ENCODE results near the gene CXCL5. TPM values are rescaled to one million over a fixed set of nuclear protein-coding genes. Genes with fewer than 3 reads are reported as not detected.

The CXCL5 gene
- total RNA-seq (2012; rRNA removed) = 394 and 498 TPM in 2 replicates

- H3K4me1 ChIP-seq (ENCODE audit: control insufficient read depth, insufficient read depth, low read length) = peaks cover 11% of the 10 kb centered on the region
Measured at GRCh38 chr4:73998040-73999011, at the start of gene CXCL5. CXCL5 (minus strand) TSS chr4:73998677; CDS start chr4:73998581, 96 bp downstream.

GRCh38 chr4:74047152-74047551 lies 48.7 kb upstream of the CXCL5 start:
- Histone ChIP-seq H3K4me1 (ENCODE audit: control insufficient read depth, insufficient read depth, low read length) (peaks cover 21% of the 10 kb centered on the region), H3K9ac (ENCODE audit: low read depth, low read length) (no peak overlapping the region), H3K9me3 (replicated peaks; ENCODE audit: low read length) (no peaks in the 10 kb centered on the region), H3K27me3 (ENCODE audit: control insufficient read depth, insufficient read depth, low read length) (no peaks in the 10 kb centered on the region), H3K4me3 (ENCODE audit: low read length) (no peak overlapping the region), H3K4me2 (ENCODE audit: low read length) (no peak overlapping the region), H3K36me3 (ENCODE audit: insufficient read depth, low read length) (no peaks in the 10 kb centered on the region)

More at GRCh38 chr4:73998040-73999011, at the start of gene CXCL5:
- H3K36me3 ChIP-seq (ENCODE audit: insufficient read depth, low read length) = no peaks in the 10 kb centered on the region
- H3K4me2 ChIP-seq (ENCODE audit: low read length) = peak within 1 kb of the TSS; percentile 77
- H3K9me3 ChIP-seq (replicated peaks; ENCODE audit: low read length) = no peaks in the 10 kb centered on the region
- H3K27me3 ChIP-seq (ENCODE audit: control insufficient read depth, insufficient read depth, low read length) = no peaks in the 10 kb centered on the region
- H3K9ac ChIP-seq (ENCODE audit: low read depth, low read length) = peak within 1 kb of the TSS; percentile 59
- H3K4me3 ChIP-seq (ENCODE audit: low read length) = peak within 1 kb of the TSS; percentile 46

GRCh38 chr4:74045772-74046171 lies 47.3 kb upstream of the CXCL5 start:
- Histone ChIP-seq H3K4me3 (ENCODE audit: low read length) (no peak overlapping the region), H3K4me2 (ENCODE audit: low read length) (no peak overlapping the region), H3K4me1 (ENCODE audit: control insufficient read depth, insufficient read depth, low read length) (peaks cover 25% of the 10 kb centered on the region), H3K27me3 (ENCODE audit: control insufficient read depth, insufficient read depth, low read length) (no peaks in the 10 kb centered on the region), H3K36me3 (ENCODE audit: insufficient read depth, low read length) (no peaks in the 10 kb centered on the region), H3K9ac (ENCODE audit: low read depth, low read length) (no peak overlapping the region), H3K9me3 (replicated peaks; ENCODE audit: low read length) (no peaks in the 10 kb centered on the region)

- Histone ChIP-seq H3K4me2 (ENCODE audit: low read length) (no peak overlapping the region), H3K27me3 (ENCODE audit: control insufficient read depth, insufficient read depth, low read length) (no peaks in the 10 kb centered on the region), H3K4me1 (ENCODE audit: control insufficient read depth, insufficient read depth, low read length) (peaks cover 25% of the 10 kb centered on the region), H3K9me3 (replicated peaks; ENCODE audit: low read length) (no peaks in the 10 kb centered on the region), H3K36me3 (ENCODE audit: insufficient read depth, low read length) (no peaks in the 10 kb centered on the region), H3K9ac (ENCODE audit: low read depth, low read length) (no peak overlapping the region), H3K4me3 (ENCODE audit: low read length) (no peak overlapping the region)
Measured at GRCh38 chr4:74045247-74045646, 46.8 kb upstream of the CXCL5 start.

GRCh38 chr4:74044677-74045076 lies 46.2 kb upstream of the CXCL5 start:
- H3K27me3 ChIP-seq (ENCODE audit: control insufficient read depth, insufficient read depth, low read length) = no peaks in the 10 kb centered on the region
- no peak overlapping the region for H3K4me3 ChIP-seq (ENCODE audit: low read length)
- H3K9ac ChIP-seq (ENCODE audit: low read depth, low read length) = no peak overlapping the region
- H3K36me3 ChIP-seq (ENCODE audit: insufficient read depth, low read length) = no peaks in the 10 kb centered on the region
- no peak overlapping the region for H3K4me2 ChIP-seq (ENCODE audit: low read length)
- H3K4me1 ChIP-seq (ENCODE audit: control insufficient read depth, insufficient read depth, low read length) = peaks cover 29% of the 10 kb centered on the region
- no peaks in the 10 kb centered on the region for H3K9me3 ChIP-seq (replicated peaks; ENCODE audit: low read length)

GRCh38 chr4:74042681-74043080 lies 44.2 kb upstream of the CXCL5 start:
- Histone ChIP-seq H3K9me3 (replicated peaks; ENCODE audit: low read length) (no peaks in the 10 kb centered on the region), H3K4me2 (ENCODE audit: low read length) (no peak overlapping the region), H3K9ac (ENCODE audit: low read depth, low read length) (no peak overlapping the region), H3K4me3 (ENCODE audit: low read length) (no peak overlapping the region), H3K4me1 (ENCODE audit: control insufficient read depth, insufficient read depth, low read length) (peaks cover 36% of the 10 kb centered on the region), H3K27me3 (ENCODE audit: control insufficient read depth, insufficient read depth, low read length) (no peaks in the 10 kb centered on the region), H3K36me3 (ENCODE audit: insufficient read depth, low read length) (no peaks in the 10 kb centered on the region)

- H3K4me2 ChIP-seq (ENCODE audit: low read length) = no peak overlapping the region
- no peak overlapping the region for H3K9ac ChIP-seq (ENCODE audit: low read depth, low read length)
- H3K9me3 ChIP-seq (replicated peaks; ENCODE audit: low read length) = no peaks in the 10 kb centered on the region
- peaks cover 36% of the 10 kb centered on the region for H3K4me1 ChIP-seq (ENCODE audit: control insufficient read depth, insufficient read depth, low read length)
- no peaks in the 10 kb centered on the region for H3K36me3 ChIP-seq (ENCODE audit: insufficient read depth, low read length)
- H3K27me3 ChIP-seq (ENCODE audit: control insufficient read depth, insufficient read depth, low read length) = no peaks in the 10 kb centered on the region
- no peak overlapping the region for H3K4me3 ChIP-seq (ENCODE audit: low read length)
Measured at GRCh38 chr4:74041418-74041817, 42.9 kb upstream of the CXCL5 start.

GRCh38 chr4:74039315-74039763 lies 40.9 kb upstream of the CXCL5 start:
- Histone ChIP-seq H3K36me3 (ENCODE audit: insufficient read depth, low read length) (no peaks in the 10 kb centered on the region), H3K9me3 (replicated peaks; ENCODE audit: low read length) (no peaks in the 10 kb centered on the region), H3K4me2 (ENCODE audit: low read length) (peak overlapping the region; percentile 94), H3K4me3 (ENCODE audit: low read length) (peak overlapping the region; percentile 85), H3K4me1 (ENCODE audit: control insufficient read depth, insufficient read depth, low read length) (peaks cover 41% of the 10 kb centered on the region), H3K27me3 (ENCODE audit: control insufficient read depth, insufficient read depth, low read length) (no peaks in the 10 kb centered on the region), H3K9ac (ENCODE audit: low read depth, low read length) (peak overlapping the region; percentile 98)

GRCh38 chr4:74038425-74039314 lies 40.2 kb upstream of the CXCL5 start, which contains the start of gene CXCL3:
CXCL3 (minus strand) TSS chr4:74038689; CDS start chr4:74038611, 78 bp downstream.
- H3K9me3 ChIP-seq (replicated peaks; ENCODE audit: low read length) = no peaks in the 10 kb centered on the region
- no peaks in the 10 kb centered on the region for H3K36me3 ChIP-seq (ENCODE audit: insufficient read depth, low read length)
- H3K4me3 ChIP-seq (ENCODE audit: low read length) = peak within 1 kb of the TSS; percentile 85
- peaks cover 44% of the 10 kb centered on the region for H3K4me1 ChIP-seq (ENCODE audit: control insufficient read depth, insufficient read depth, low read length)
- H3K27me3 ChIP-seq (ENCODE audit: control insufficient read depth, insufficient read depth, low read length) = no peaks in the 10 kb centered on the region
- peak within 1 kb of the TSS; percentile 98 for H3K9ac ChIP-seq (ENCODE audit: low read depth, low read length)
- H3K4me2 ChIP-seq (ENCODE audit: low read length) = peak within 1 kb of the TSS; percentile 94

GRCh38 chr4:74038086-74038424 lies 39.6 kb upstream of the CXCL5 start:
- H3K4me3 ChIP-seq (ENCODE audit: low read length) = peak overlapping the region; percentile 85
- H3K27me3 ChIP-seq (ENCODE audit: control insufficient read depth, insufficient read depth, low read length) = no peaks in the 10 kb centered on the region
- H3K9ac ChIP-seq (ENCODE audit: low read depth, low read length) = peak overlapping the region; percentile 98
- H3K36me3 ChIP-seq (ENCODE audit: insufficient read depth, low read length) = no peaks in the 10 kb centered on the region
- H3K9me3 ChIP-seq (replicated peaks; ENCODE audit: low read length) = no peaks in the 10 kb centered on the region
- H3K4me2 ChIP-seq (ENCODE audit: low read length) = peak overlapping the region; percentile 94
- H3K4me1 ChIP-seq (ENCODE audit: control insufficient read depth, insufficient read depth, low read length) = peaks cover 42% of the 10 kb centered on the region
